Left lung (tissue), 10 donors: ENCODE results near the gene CDH4. TPM values are rescaled to one million over a fixed set of nuclear protein-coding genes. Genes with fewer than 3 reads are reported as not detected.

Experiments used
- ATAC-seq: fragments of 200-7000 bp; cut with Tn5 transposase; one replicate; pipeline ENCODE4 v1.9.1; 2020; ENCODE audit warnings: moderate library complexity
- DNase-seq, 4 donors: peaks; one replicate each; pipeline ENCODE4 v3.0.0-alpha.2; 2013 to 2020
- H3K27ac ChIP-seq, 2 donors: fragments of 200-600 bp; sonication (generic) in 1 of 2; one replicate each; pipeline versions ENCODE4 v1.5.0 to v1.8.0; 2020 to 2021
- H3K27me3 ChIP-seq, 2 donors: fragments of 200-600 bp; sonication (generic) in 1 of 2; one replicate each; pipeline versions ENCODE4 v1.5.0 to v1.8.0; 2020 to 2021
- H3K36me3 ChIP-seq, 2 donors: fragments of 200-600 bp; sonication (generic) in 1 of 2; one replicate each; pipeline versions ENCODE4 v1.5.0 to v1.8.0; 2020 to 2021
- H3K4me1 ChIP-seq, 2 donors: fragments of 200-600 bp; one replicate each; pipeline ENCODE4 v1.8.0; 2021
- H3K4me3 ChIP-seq, 2 donors: fragments of 200-600 bp; sonication (generic) in 1 of 2; one replicate each; pipeline versions ENCODE4 v1.5.0 to v1.8.0; 2020 to 2021; ENCODE audit warnings: mild to moderate bottlenecking in 1 of 2
- H3K9me3 ChIP-seq, 2 donors: fragments of 200-600 bp; sonication (generic) in 1 of 2; one replicate each; pipeline versions ENCODE4 v1.5.0 to v1.8.0; 2020 to 2021
- CTCF ChIP-seq, 2 donors: fragments of 200-600 bp; sonication (generic) in 1 of 2; IDR thresholded peaks; one replicate each; pipeline versions ENCODE4 v1.5.0 to v1.8.0; 2021; ENCODE audit warnings: antibody characterized with exemption in 2 of 2
- intact Hi-C, 2 donors: fragments of 100-400 bp; cut with DNase I; formaldehyde crosslinking; loops; one replicate each; pipeline versions ENCODE4 v1.11.2 to v1.14.2; 2022
- polyA plus RNA-seq, 6 donors: library from polyadenylated mRNA; unstranded; fragments of 120-200 nt; gene quantifications; one replicate each; pipeline ENCODE4 v1.2.1, GENCODE V29; 2013; ENCODE audit not compliant: insufficient read length in 6 of 6
- total RNA-seq, 2 donors: library from RNA; stranded (reverse); fragmentation: NEBNext Ultra II Directional; extraction: Animal tissue kit (Norgen Biotek cat#: 25700); gene quantifications; one replicate each; pipeline ENCODE4 v1.2.1, GENCODE V29; 2021
- donor health status: DM: no; HTN: yes; CAD: no.
- donor health status: DM: no; HTN: no; CAD: no.

CDH4 gene
- total and polyA plus RNA-seq, 8 donors = 0.24 to 10.8 (median 5.1) TPM

- no peak for TF ChIP-seq CTCF (IDR thresholded peaks at IDR 0.05)
- Histone ChIP-seq H3K27ac (no peak overlapping the region), H3K36me3 (no peaks in the 10 kb centered on the region), H3K4me3 (no peak overlapping the region), H3K4me1 (no peaks in the 10 kb centered on the region), H3K9me3 (peaks cover 0 to 12% of the 10 kb centered on the region in 2 donors), H3K27me3 (peaks cover 0 to 86% of the 10 kb centered on the region in 2 donors)
- intact Hi-C loops = no loop called here
- no peak for ATAC-seq
- DNase-seq = no peak
These were observed 482.9 kb downstream of the CDH4 start for GRCh38 chr20:61734733-61735502.

GRCh38 chr20:61735503-61735785, 483.4 kb downstream of the CDH4 start:
- H3K4me3 ChIP-seq = no peak overlapping the region
- ATAC-seq (no peak), DNase-seq (no peak)
- peaks cover 0 to 83% of the 10 kb centered on the region in 2 donors for H3K27me3 ChIP-seq
- peaks cover 0 to 12% of the 10 kb centered on the region in 2 donors for H3K9me3 ChIP-seq
- intact Hi-C loops = no loop called here
- no peak for TF ChIP-seq CTCF (IDR thresholded peaks at IDR 0.05)
- H3K36me3 ChIP-seq = no peaks in the 10 kb centered on the region
- H3K27ac ChIP-seq = no peak overlapping the region
- no peaks in the 10 kb centered on the region for H3K4me1 ChIP-seq

GRCh38 chr20:61736001-61736635, 484.1 kb downstream of the CDH4 start:
- H3K36me3 ChIP-seq = no peaks in the 10 kb centered on the region
- no peak for ATAC-seq
- intact Hi-C loops = no loop called here
- no peak overlapping the region for H3K4me3 ChIP-seq
- peaks cover 0 to 12% of the 10 kb centered on the region in 2 donors for H3K9me3 ChIP-seq
- H3K4me1 ChIP-seq = no peaks in the 10 kb centered on the region
- no peak for DNase-seq
- peaks cover 0 to 77% of the 10 kb centered on the region in 2 donors for H3K27me3 ChIP-seq
- TF ChIP-seq CTCF (IDR thresholded peaks at IDR 0.05) = no peak
- H3K27ac ChIP-seq = no peak overlapping the region

GRCh38 chr20:61736751-61737310, 484.8 kb downstream of the CDH4 start:
- Histone ChIP-seq H3K27ac (no peak overlapping the region), H3K27me3 (peaks cover 0 to 73% of the 10 kb centered on the region in 2 donors), H3K36me3 (no peaks in the 10 kb centered on the region), H3K4me3 (no peak overlapping the region), H3K4me1 (no peaks in the 10 kb centered on the region), H3K9me3 (peaks cover 0 to 10% of the 10 kb centered on the region in 2 donors)
- DNase-seq (no peak), ATAC-seq (no peak)
- intact Hi-C loops = no loop called here
- TF ChIP-seq CTCF (IDR thresholded peaks at IDR 0.05) = no peak

GRCh38 chr20:61737346-61737745, 485.3 kb downstream of the CDH4 start:
- intact Hi-C loops = no loop called here
- H3K27me3 ChIP-seq = peaks cover 0 to 68% of the 10 kb centered on the region in 2 donors
- no peak overlapping the region for H3K27ac ChIP-seq
- no peak for ATAC-seq
- no peak for TF ChIP-seq CTCF (IDR thresholded peaks at IDR 0.05)
- H3K4me1 ChIP-seq = no peaks in the 10 kb centered on the region
- no peak overlapping the region for H3K4me3 ChIP-seq
- H3K9me3 ChIP-seq = peaks cover 0 to 10% of the 10 kb centered on the region in 2 donors
- H3K36me3 ChIP-seq = no peaks in the 10 kb centered on the region
- no peak for DNase-seq
